VCaP (cell line): ENCODE data around the gene ARPC4.
A peak's percentile ranks its signal among the peaks of the same experiment; 100 is the strongest.

Experiments
- H3K27ac ChIP-seq: fragments of 450-650 bp; 2 replicates; pipeline ENCODE4 v1.5.1; 2017
- CTCF ChIP-seq: fragments of 450-650 bp; conservative IDR thresholded peaks from 2 replicates; pipeline ENCODE4 v1.5.1; 2017; ENCODE audit warnings: mild to moderate bottlenecking, moderate library complexity

The ARPC4 gene

GRCh38 chr3:9792405-9793160, at the start of gene ARPC4, which contains the start of gene TADA3:
TSS of gene ARPC4 (plus strand) at chr3:9793082. CDS start at chr3:9793122, 40 bp downstream.
TSS of gene TADA3 (minus strand) at chr3:9792473. CDS start at chr3:9791466, 1,007 bp downstream.
- TF ChIP-seq CTCF = no peak
- H3K27ac ChIP-seq = peak within 1 kb of the TSS; percentile 99

GRCh38 chr3:9743548-9743947, 49.3 kb upstream of the ARPC4 start:
- TF ChIP-seq CTCF = no peak
- no peak overlapping the region for H3K27ac ChIP-seq

GRCh38 chr3:9744162-9744561, 48.7 kb upstream of the ARPC4 start:
- no peak overlapping the region for H3K27ac ChIP-seq
- no peak for TF ChIP-seq CTCF

- H3K27ac ChIP-seq = no peak overlapping the region
- no peak for TF ChIP-seq CTCF
Observed at GRCh38 chr3:9745521-9745920, 47.4 kb upstream of the ARPC4 start.

- no peak overlapping the region for H3K27ac ChIP-seq
- no peak for TF ChIP-seq CTCF
Observed at GRCh38 chr3:9746330-9746729, 46.6 kb upstream of the ARPC4 start.

- H3K27ac ChIP-seq = no peak overlapping the region
- TF ChIP-seq CTCF = no peak
Observed at GRCh38 chr3:9747267-9747666, 45.6 kb upstream of the ARPC4 start.

- TF ChIP-seq CTCF = no peak
- no peak overlapping the region for H3K27ac ChIP-seq
Observed at GRCh38 chr3:9748031-9748430, 44.9 kb upstream of the ARPC4 start.
